OCI-LY1 (cell line): ENCODE results near the gene ARID3B.

Experiments used
- H2AFZ ChIP-seq: fragments of 200-600 bp; sonication (generic), shearing (Covaris generic); 2 replicates; pipeline ENCODE4 v1.6.0; 2014; ENCODE audit warnings: antibody characterized with exemption, mild to moderate bottlenecking, low read length
- H3F3A ChIP-seq: fragments of 200-600 bp; sonication (generic), shearing (Covaris generic); 2 replicates; pipeline ENCODE4 v1.6.0; 2014; ENCODE audit warnings: mild to moderate bottlenecking, antibody characterized with exemption, low read length, moderate library complexity; ENCODE audit not compliant: insufficient read depth
- H3K27ac ChIP-seq: fragments of 200-600 bp; sonication (generic); 2 replicates; pipeline ENCODE4 v1.5.1; 2014; ENCODE audit warnings: low read length, mixed run types, mild to moderate bottlenecking, low read depth; ENCODE audit not compliant: poor library complexity, severe bottlenecking
- H3K27me3 ChIP-seq: fragments of 200-600 bp; sonication (generic); 2 replicates; pipeline ENCODE4 v1.6.0; 2014; ENCODE audit warnings: antibody characterized with exemption, mild to moderate bottlenecking, low read length, moderate library complexity; ENCODE audit not compliant: insufficient read depth
- H3K36me3 ChIP-seq: fragments of 200-600 bp; sonication (generic); 2 replicates; pipeline ENCODE4 v1.6.1; 2014; ENCODE audit warnings: mild to moderate bottlenecking, antibody characterized with exemption, low read length, moderate library complexity, mixed read lengths; ENCODE audit not compliant: insufficient read depth
- H3K4me1 ChIP-seq: fragments of 200-600 bp; sonication (generic); 2 replicates; pipeline ENCODE4 v1.5.1; 2014; ENCODE audit warnings: mild to moderate bottlenecking, low read length, moderate library complexity; ENCODE audit not compliant: insufficient read depth, severe bottlenecking
- H3K4me2 ChIP-seq: fragments of 200-600 bp; sonication (generic), shearing (Covaris generic); 2 replicates; pipeline ENCODE4 v1.6.1; 2014; ENCODE audit warnings: low read length
- H3K4me3 ChIP-seq: fragments of 200-600 bp; sonication (generic); 2 replicates; pipeline ENCODE4 v1.5.1; 2014; ENCODE audit warnings: low read length, low read depth, mild to moderate bottlenecking, mixed read lengths; ENCODE audit not compliant: poor library complexity, severe bottlenecking
- H3K79me2 ChIP-seq: fragments of 200-600 bp; shearing (Covaris generic); 2 replicates; pipeline ENCODE4 v1.6.1; 2016; ENCODE audit warnings: mixed run types, low read length, mixed read lengths; ENCODE audit not compliant: insufficient read depth
- H3K9ac ChIP-seq: fragments of 200-600 bp; sonication (generic), shearing (Covaris generic); 2 replicates; pipeline ENCODE4 v1.6.1; 2014; ENCODE audit warnings: mild to moderate bottlenecking, low read length, mixed read lengths
- H3K9me2 ChIP-seq: fragments of 200-600 bp; sonication (generic), shearing (Covaris generic); 2 replicates; pipeline ENCODE4 v1.6.1; 2014; ENCODE audit warnings: low read depth, mild to moderate bottlenecking, low read length, mixed read lengths
- H3K9me3 ChIP-seq: fragments of 200-600 bp; shearing (Covaris generic); 2 replicates; pipeline ENCODE4 v1.6.1; 2014; ENCODE audit warnings: low read length, mixed read lengths
- H4K20me1 ChIP-seq: fragments of 200-600 bp; sonication (generic), shearing (Covaris generic); 2 replicates; pipeline ENCODE4 v1.6.0; 2016; ENCODE audit warnings: mild to moderate bottlenecking, low read length; ENCODE audit not compliant: insufficient read depth
- CTCF ChIP-seq: fragments of 200-600 bp; sonication (generic), shearing (Covaris generic); IDR thresholded peaks from 2 replicates; pipeline ENCODE4 v1.5.1; 2017; ENCODE audit warnings: mild to moderate bottlenecking, antibody characterized with exemption, low read length, moderate library complexity, mixed read lengths
- EZH2 ChIP-seq: fragments of 200-600 bp; sonication (generic), shearing (Covaris generic); IDR thresholded peaks from 2 replicates; pipeline ENCODE4 v1.8.0; 2017; ENCODE audit warnings: borderline replicate concordance, mixed run types, mild to moderate bottlenecking, antibody characterized with exemption, low read length, moderate library complexity, mixed read lengths

The ARID3B gene

DNA sequence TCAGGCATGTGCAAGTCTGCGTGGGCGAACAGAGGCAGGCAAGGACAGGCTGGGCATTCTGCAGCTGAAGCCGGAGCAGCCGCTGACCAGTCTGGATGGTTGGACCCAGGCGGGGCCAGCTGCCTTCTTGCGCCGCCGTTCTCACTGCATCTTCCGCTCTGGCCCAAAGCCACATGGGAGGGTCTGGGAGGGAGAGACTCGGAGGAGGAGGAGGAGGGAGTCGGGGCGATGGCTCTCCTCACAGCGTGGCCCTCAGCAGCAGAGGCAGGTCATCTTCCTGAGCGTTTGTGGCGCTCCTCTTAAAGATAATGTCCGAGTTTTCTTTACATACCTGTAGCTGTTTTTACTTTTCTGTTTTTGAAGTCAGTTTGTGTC lies 80.5 kb downstream of the ARID3B start:
- Histone ChIP-seq H3K9me2 (no peaks in the 10 kb centered on the region), H2AFZ (no peak overlapping the region), H3K4me1 (peaks cover 31% of the 10 kb centered on the region), H3K4me3 (no peak overlapping the region), H3K27ac (no peak overlapping the region), H3K79me2 (peaks cover 24% of the 10 kb centered on the region), H3K4me2 (no peak overlapping the region), H3K9me3 (no peaks in the 10 kb centered on the region), H3K9ac (no peak overlapping the region), H4K20me1 (no peaks in the 10 kb centered on the region), H3F3A (no peaks in the 10 kb centered on the region), H3K27me3 (no peaks in the 10 kb centered on the region), H3K36me3 (peaks cover 71% of the 10 kb centered on the region)
- TF ChIP-seq EZH2: no peak
- no peak for TF ChIP-seq CTCF

DNA sequence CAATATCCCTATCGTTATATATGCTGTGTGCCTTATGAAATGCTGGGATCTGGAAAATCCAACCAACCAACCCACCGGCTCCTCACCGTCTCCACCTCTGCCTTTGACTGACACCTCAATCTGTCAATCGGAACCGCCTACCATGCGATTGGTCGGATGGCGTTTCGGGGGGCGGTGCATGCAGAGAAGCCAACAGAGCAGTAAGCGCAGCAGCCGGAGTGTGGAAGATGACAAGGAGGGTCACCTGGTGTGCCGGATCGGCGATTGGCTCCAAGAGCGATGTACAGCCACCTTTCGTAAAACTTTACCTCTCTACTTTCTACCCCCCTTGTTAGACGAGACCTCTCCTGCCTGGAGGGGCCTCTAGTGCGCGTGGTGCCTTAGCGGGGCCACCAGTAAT lies 80.9 kb downstream of the ARID3B start:
- Histone ChIP-seq H4K20me1 (no peaks in the 10 kb centered on the region), H3K4me1 (peaks cover 31% of the 10 kb centered on the region), H3K36me3 (peaks cover 75% of the 10 kb centered on the region), H3F3A (no peaks in the 10 kb centered on the region), H3K79me2 (peaks cover 20% of the 10 kb centered on the region), H3K4me3 (no peak overlapping the region), H3K9ac (no peak overlapping the region), H3K27ac (no peak overlapping the region), H2AFZ (no peak overlapping the region), H3K27me3 (no peaks in the 10 kb centered on the region), H3K9me2 (no peaks in the 10 kb centered on the region), H3K9me3 (no peaks in the 10 kb centered on the region), H3K4me2 (no peak overlapping the region)
- TF ChIP-seq CTCF (no peak), EZH2 (no peak)

DNA sequence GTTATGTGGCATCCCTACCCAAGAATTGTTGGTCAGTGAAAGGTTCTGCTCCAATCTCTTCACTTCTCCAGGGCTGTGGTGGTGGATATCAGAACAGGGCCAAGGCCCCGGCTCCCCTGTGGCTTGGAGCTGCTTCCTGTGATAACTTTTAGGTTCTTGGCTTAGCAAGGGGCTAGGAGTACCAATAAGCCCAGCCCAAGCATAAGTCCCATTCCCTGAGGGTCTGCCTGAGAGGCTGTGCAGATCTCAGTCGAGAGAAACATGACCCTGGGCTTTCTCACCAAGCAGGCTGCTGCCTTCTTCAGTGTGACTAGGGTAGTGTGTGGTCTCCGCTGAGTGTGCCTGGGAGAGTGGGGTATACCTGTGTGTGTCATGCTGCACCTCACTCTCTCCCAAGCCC lies 81.7 kb downstream of the ARID3B start:
- no peaks in the 10 kb centered on the region for H3F3A ChIP-seq
- peaks cover 11% of the 10 kb centered on the region for H3K79me2 ChIP-seq
- no peaks in the 10 kb centered on the region for H3K9me2 ChIP-seq
- H3K9ac ChIP-seq: no peak overlapping the region
- H3K36me3 ChIP-seq: peaks cover 83% of the 10 kb centered on the region
- H3K4me2 ChIP-seq: no peak overlapping the region
- H3K9me3 ChIP-seq: no peaks in the 10 kb centered on the region
- H2AFZ ChIP-seq: no peak overlapping the region
- H3K4me1 ChIP-seq: peaks cover 31% of the 10 kb centered on the region
- H3K4me3 ChIP-seq: no peak overlapping the region
- no peaks in the 10 kb centered on the region for H4K20me1 ChIP-seq
- H3K27me3 ChIP-seq: no peaks in the 10 kb centered on the region
- TF ChIP-seq CTCF: no peak
- TF ChIP-seq EZH2: no peak
- no peak overlapping the region for H3K27ac ChIP-seq
